Activated T-cell treated with anti-CD3 and anti-CD28 coated beads, Interleukin-2, amount 50 U/mL, for 72 hours (primary cell): Measurements from ENCODE around the gene EPAS1. TPM values are rescaled to one million over a fixed set of nuclear protein-coding genes. Genes with fewer than 3 reads are reported as not detected.

Experiments
- ATAC-seq, 2 donors: fragments of 150-1000 bp; cut with Tn5 transposase; replicated peaks in 1 of 2; 2 replicates each; pipeline ENCODE4 v1.10.0; 2021; ENCODE audit warnings: moderate library complexity in 2 of 2, mild to moderate bottlenecking in 1 of 2
- DNase-seq, 2 donors: peaks; one replicate each; pipeline ENCODE4 v3.0.0; 2021 to 2022; ENCODE audit warnings: mixed read lengths in 1 of 2
- H3K27ac Mint-ChIP-seq: one replicate; pipeline ENCODE4 v1.8.0; 2022; ENCODE audit warnings: mild to moderate bottlenecking, moderate library complexity, mixed read lengths
- H3K27me3 Mint-ChIP-seq: one replicate; pipeline ENCODE4 v1.8.0; 2022; ENCODE audit warnings: low read depth, mixed read lengths
- H3K36me3 Mint-ChIP-seq, 2 donors: one replicate each; pipeline ENCODE4 v1.8.0; 2022; ENCODE audit warnings: mixed read lengths in 2 of 2, mild to moderate bottlenecking in 1 of 2; ENCODE audit not compliant: insufficient read depth in 2 of 2
- H3K4me1 Mint-ChIP-seq: one replicate; pipeline ENCODE4 v1.8.0; 2022; ENCODE audit warnings: low read depth, mixed read lengths
- H3K4me3 Mint-ChIP-seq, 2 donors: one replicate each; pipeline ENCODE4 v1.8.0; 2022; ENCODE audit warnings: mild to moderate bottlenecking in 2 of 2, mixed read lengths in 2 of 2, moderate library complexity in 2 of 2
- H3K9me3 Mint-ChIP-seq, 2 donors: one replicate each; pipeline ENCODE4 v1.8.0; 2022; ENCODE audit warnings: mixed read lengths in 2 of 2
- total RNA-seq, 2 donors: library from RNA; stranded (reverse); gene quantifications; one replicate each; pipeline ENCODE4 v1.2.3, GENCODE V29; 2022

The EPAS1 gene
- total RNA-seq, 2 donors from 2014 or later, result 50.8 to 219 TPM

DNA sequence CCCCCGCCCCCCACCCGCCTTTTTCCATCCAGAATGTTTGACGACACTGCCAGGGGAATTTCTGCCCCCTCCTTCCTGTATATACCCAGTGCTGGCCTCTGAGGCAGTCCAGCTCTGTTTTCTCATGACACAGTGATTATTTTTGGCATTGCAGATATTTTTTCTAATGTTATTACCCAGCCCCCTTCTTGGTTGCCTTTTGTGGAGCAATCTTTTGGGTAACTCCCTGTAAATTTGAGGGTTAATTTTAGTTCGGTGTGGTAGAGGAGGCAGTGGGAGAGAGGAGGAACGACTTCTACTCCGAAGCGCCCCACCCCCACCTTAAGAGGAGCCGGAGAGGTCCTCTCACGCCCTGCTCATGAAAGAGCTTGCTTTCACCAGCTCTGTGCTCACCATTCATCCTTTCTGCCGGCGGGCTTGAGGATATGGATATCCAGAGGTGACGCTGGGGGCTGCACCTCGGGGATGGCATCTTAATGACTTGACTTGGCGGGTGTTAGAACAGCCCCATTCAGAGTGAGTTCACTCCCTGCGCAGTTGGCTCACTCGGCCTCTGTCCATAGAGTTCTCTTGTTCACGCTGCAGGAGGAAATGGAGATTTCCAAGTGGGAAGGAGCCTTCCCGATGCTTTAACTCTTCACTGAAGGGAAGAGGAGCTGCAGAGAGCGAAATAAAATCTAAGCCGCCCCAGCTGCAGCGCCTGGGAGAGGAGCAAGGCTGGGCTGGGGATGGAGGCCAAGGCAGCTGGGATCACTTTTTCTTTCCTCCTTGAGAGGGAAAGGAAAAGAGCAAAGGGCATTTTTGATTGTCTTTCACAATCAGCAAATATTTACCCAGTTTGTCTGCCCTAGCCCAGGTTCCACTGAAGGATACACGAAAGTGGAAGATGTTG is 38.4 kb downstream of the EPAS1 start:
- H3K9me3 Mint-ChIP-seq, result no peaks in the 10 kb centered on the region
- H3K27me3 Mint-ChIP-seq, result peaks cover 13% of the 10 kb centered on the region
- no peak overlapping the region for H3K27ac Mint-ChIP-seq
- no peaks in the 10 kb centered on the region for H3K36me3 Mint-ChIP-seq
- no peak overlapping the region for H3K4me3 Mint-ChIP-seq
- DNase-seq (no peak), ATAC-seq (no peak)
- peaks cover 34% of the 10 kb centered on the region for H3K4me1 Mint-ChIP-seq

DNA sequence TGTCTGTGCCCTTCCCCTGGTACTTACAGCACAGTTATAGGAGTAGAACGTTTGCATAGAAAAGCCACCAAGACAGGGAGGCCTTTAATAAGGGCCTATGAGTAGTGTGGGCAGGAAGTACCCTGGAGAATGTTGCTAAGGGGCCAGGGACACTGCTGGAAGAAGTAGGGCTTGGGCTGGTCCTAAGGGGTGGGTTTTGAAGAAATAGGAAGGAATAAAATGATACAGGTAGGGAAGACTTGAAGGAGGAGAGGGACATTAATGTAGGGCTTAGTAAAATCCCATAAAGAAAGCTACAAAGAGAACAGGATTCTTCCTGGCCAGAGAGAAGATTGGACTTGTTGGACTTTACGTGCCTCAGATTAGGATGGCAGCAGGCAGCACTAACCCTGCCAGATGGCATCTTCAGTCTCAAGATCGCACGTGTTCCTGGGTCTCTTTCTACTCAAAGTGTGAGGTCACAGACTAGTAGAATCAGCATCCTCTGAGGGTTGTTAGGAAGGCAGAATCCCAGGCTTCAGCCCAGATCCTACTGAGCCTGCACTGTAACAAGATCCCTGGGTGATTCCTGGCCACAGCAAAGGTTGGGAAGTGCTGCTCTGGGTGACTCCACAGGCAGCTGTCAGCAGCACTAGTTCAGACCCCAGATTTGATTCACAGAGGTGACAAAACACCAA is 39.2 kb downstream of the EPAS1 start:
- Mint-ChIP-seq H3K9me3 (no peaks in the 10 kb centered on the region), H3K27ac (no peak overlapping the region), H3K27me3 (peaks cover 13% of the 10 kb centered on the region), H3K4me1 (peaks cover 34% of the 10 kb centered on the region), H3K36me3 (no peaks in the 10 kb centered on the region), H3K4me3 (no peak overlapping the region)
- DNase-seq (no peak), ATAC-seq (no peak)

DNA sequence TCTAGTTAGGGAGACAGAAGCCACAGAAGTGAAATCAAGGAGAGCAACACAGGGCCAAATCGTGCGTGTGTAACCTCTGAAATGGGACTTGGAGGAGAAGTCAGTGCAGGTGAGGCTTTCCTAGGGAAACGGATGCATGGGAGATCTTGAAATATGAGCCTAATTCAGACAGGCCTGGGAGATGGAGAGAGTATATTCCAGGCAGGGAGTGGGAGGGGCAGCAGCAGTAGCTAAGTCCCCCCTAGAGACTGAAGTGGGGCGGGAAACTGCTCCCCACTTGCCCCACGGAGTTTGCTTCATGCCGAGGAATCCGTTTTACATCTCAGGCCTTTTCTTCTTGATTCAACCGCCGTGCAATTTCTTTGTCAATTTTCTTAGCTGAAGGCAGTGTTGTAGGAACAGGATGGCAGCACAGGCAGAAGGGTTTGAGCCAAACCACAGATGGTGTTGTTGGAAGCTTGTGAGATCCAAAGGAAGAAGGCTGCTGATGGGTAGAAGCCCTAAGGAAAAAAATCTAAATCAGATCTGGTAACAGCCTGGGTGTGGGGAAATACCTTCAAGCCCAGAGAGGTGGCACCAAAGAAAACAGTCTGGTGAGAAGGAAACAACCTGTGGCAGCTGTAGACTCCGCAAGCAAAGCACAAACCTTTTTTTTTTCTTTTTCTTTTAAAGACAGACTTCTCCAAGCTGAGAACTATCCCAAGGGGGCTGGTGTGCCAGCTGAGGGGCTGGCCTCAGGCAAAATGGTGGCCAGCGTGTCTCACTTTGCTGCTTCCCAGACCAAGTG is 40.2 kb downstream of the EPAS1 start:
- ATAC-seq, result no peak
- peaks cover 13% of the 10 kb centered on the region for H3K27me3 Mint-ChIP-seq

DNA sequence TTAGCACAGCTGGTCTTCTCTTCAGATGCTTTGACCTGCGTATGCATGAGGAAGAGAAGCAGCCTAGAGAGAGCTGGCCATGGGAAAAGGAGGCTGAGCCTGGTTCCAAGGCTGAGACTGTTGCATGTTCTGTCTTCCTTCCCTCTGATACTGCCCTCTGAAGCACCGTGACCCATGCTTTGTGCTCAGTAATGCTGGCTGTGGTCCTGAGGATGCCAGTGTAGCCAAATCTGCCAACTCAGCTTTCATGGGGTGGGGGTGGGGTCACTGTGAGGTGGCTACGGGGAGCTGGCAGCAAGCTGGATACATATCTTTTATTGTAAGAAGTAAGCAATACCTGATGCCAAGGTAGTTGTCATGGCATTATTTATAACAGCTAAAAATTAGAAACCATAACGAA is 41.5 kb downstream of the EPAS1 start:
- Mint-ChIP-seq H3K4me3 (no peak overlapping the region), H3K27ac (no peak overlapping the region), H3K27me3 (peaks cover 7% of the 10 kb centered on the region), H3K4me1 (peaks cover 34% of the 10 kb centered on the region), H3K36me3 (no peaks in the 10 kb centered on the region), H3K9me3 (no peaks in the 10 kb centered on the region)
- no peak for ATAC-seq
- no peak for DNase-seq

More for the DNA sequence above, 40.2 kb downstream of the EPAS1 start:
- H3K36me3 Mint-ChIP-seq, result no peaks in the 10 kb centered on the region
- no peaks in the 10 kb centered on the region for H3K9me3 Mint-ChIP-seq
- DNase-seq, result no peak
- H3K4me3 Mint-ChIP-seq, result no peak overlapping the region
- H3K27ac Mint-ChIP-seq, result no peak overlapping the region
- peaks cover 34% of the 10 kb centered on the region for H3K4me1 Mint-ChIP-seq

DNA sequence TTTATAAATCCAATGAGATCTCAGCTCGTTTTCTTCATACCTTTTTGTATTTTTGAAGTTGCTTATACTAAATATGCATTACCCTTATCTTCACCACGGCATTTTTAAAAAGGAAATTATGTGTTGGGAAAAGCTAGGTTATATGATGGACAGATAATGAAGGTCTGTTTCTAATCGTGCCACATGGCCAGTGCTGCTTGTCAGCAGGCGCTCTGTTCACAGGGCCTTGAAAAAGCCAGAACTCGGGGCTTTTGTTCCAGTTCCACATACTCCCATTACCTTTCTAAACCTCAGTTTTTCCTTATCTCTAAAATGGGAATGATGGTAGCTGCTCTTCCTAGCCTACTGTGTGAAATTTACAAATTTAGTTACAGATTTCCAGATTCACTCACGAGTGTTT is 42.0 kb downstream of the EPAS1 start:
- no peak for DNase-seq
- Mint-ChIP-seq H3K27ac (no peak overlapping the region), H3K4me3 (no peak overlapping the region), H3K9me3 (no peaks in the 10 kb centered on the region), H3K36me3 (no peaks in the 10 kb centered on the region), H3K27me3 (peaks cover 6% of the 10 kb centered on the region), H3K4me1 (peaks cover 33% of the 10 kb centered on the region)
- no peak for ATAC-seq

DNA sequence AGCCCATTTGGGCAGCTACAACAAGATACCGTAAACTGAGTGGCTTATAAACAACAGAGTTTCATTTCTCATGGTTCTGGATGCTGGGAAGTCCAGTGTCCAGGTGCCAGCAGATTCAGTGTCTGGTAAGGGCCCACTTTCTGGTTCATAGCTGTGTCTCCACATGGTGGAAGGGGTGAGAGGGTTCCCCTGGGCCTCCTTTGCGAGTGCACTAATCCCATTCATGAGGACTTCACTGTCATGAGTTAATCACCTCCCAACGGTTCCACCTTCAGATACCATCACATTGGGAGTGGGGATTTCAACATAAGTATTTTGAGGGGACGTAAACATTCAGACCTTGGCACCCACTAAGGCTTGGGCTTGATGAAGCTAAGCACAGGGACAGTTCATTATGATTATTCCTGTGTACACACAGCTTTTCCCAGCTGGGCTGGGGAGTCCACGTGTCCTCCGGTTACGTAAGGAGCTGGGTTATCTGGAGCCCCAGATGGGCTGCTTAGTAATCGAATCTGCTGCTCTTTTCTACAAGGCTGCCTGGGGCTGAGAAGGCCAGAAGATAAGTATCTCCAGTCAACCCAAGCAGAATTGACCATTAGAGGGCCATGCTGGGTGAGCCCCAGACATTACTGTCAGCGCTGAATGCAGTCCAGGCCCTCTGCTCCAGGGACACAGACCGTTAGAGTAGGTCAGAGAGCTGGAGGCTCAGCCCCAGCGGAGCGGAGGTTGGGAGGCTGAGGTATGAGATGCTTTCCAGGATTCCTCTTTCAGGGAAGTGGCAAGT is 42.7 kb downstream of the EPAS1 start:
- Mint-ChIP-seq H3K4me1 (peaks cover 26% of the 10 kb centered on the region), H3K27me3 (peaks cover 6% of the 10 kb centered on the region), H3K4me3 (no peak overlapping the region), H3K27ac (no peak overlapping the region), H3K36me3 (no peaks in the 10 kb centered on the region), H3K9me3 (no peaks in the 10 kb centered on the region)
- ATAC-seq (no peak), DNase-seq (no peak)

DNA sequence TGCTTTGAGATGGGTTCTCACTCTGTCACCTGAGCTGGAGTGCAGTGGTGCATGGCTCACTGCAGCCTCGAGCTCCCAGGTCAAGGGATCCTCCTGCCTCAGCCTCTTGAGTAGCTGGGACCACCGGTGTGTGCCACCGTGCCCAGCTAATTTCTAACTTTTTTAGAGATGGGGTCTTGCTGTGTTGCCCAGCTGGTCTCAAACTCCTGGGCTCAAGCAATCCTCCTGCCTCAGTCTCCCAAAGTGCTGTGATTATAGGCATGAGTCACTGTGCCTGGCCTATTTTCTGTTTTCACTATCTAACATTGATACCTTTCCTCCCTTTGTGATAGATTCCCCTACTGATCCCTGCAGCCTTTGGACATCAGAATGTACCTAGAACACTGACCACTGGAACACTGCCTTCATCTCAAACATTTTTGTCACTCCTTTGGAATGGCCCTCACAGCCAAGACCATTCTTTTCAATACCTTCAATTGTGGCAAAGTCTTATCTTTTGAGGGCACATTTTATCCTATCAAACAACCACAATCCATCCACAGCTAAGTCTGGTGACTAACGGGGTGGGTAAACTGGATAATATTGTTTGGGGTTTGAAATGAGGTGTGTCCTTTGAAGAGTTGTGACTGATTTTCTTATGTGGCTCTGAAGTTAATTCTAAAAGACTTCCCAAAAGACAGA is 43.7 kb downstream of the EPAS1 start:
- no peak for DNase-seq
- no peaks in the 10 kb centered on the region for H3K36me3 Mint-ChIP-seq
- H3K9me3 Mint-ChIP-seq, result no peaks in the 10 kb centered on the region
- H3K27me3 Mint-ChIP-seq, result peaks cover 6% of the 10 kb centered on the region
- peaks cover 18% of the 10 kb centered on the region for H3K4me1 Mint-ChIP-seq
- H3K27ac Mint-ChIP-seq, result no peak overlapping the region
- no peak for ATAC-seq
- H3K4me3 Mint-ChIP-seq, result no peak overlapping the region

DNA sequence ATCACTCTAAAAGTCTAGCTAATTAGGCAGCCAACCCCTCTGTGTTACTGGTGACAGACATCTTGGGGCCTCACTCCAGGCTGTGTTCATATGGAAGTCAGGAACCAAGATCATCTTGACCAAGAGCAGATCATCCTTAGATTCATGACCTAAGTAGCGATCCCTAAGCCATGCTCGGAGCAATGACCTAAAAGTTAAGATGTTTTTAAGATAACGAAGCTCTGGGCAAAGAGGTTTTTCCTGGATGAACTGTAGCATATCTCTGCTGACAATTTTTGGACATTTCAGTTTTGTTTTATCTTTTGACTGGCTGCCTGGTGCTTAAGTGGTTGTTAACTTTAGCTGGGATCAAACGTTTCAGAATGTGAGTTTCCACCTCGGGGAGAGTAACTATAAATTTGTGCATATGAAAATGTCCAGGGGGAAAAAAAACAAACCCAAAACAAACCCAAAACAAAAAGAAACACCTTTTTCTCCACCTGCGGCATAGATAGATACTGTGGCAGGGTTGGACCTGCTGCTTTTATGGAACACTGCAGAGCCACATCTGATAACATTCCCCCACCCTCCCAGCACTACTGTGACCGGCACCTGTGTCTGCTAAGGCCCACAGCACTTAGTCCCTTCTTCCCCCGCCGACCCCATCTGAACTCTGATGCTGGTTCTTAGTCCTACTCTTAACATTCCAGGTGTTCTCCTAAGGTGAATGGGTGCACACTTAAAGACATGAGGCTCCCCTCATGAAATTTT is 45.5 kb downstream of the EPAS1 start:
- no peak overlapping the region for H3K27ac Mint-ChIP-seq
- no peak overlapping the region for H3K4me3 Mint-ChIP-seq
- DNase-seq (no peak), ATAC-seq (no peak)
- H3K36me3 Mint-ChIP-seq, result peaks cover 0 to under 1% of the 10 kb centered on the region in 2 donors
- no peaks in the 10 kb centered on the region for H3K27me3 Mint-ChIP-seq
- H3K4me1 Mint-ChIP-seq, result peaks cover 14% of the 10 kb centered on the region
- no peaks in the 10 kb centered on the region for H3K9me3 Mint-ChIP-seq

DNA sequence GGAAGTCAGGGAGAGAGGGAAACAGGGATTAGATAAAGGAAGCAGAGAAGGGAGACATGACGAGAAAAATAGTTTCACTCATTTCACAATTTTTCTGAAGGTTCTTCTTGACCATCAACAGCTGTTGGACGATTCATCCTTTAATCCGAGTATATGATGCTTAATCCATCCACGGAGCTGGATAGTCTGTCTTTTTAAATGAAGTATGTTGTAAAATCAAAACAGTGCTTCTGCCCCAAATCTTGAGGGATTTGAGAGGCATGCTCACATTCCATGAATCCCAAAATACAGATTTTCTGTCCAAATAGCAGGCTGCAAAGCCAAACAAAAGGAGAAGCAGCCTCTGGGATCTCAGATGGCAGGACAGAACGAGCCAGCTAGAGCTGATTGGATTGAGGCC is 47.5 kb downstream of the EPAS1 start:
- H3K27ac Mint-ChIP-seq, result no peak overlapping the region
- no peak overlapping the region for H3K4me3 Mint-ChIP-seq
- no peaks in the 10 kb centered on the region for H3K27me3 Mint-ChIP-seq
- H3K36me3 Mint-ChIP-seq, result peaks cover 0 to 2% of the 10 kb centered on the region in 2 donors
- no peak for ATAC-seq
- no peak for DNase-seq
- no peaks in the 10 kb centered on the region for H3K9me3 Mint-ChIP-seq
- peaks cover 20% of the 10 kb centered on the region for H3K4me1 Mint-ChIP-seq

DNA sequence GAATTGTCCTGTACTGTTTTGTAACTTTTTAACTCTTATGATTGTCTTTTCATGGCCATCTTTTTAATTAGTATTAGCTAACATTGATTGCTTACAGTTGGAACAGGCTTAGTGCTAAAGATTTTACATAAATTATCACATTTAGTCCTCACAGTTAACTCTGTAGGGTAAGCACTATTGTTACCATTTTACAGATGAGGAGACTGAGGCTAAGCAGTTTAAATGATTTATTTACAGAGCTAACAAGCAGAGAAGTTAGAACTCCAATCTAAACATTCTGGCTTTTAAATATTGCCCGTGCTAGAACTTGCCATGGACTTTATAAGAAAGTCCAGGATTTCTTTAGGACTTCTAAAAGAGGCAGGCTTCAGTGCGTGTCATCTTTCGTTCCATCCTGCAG is 48.6 kb downstream of the EPAS1 start:
- no peaks in the 10 kb centered on the region for H3K9me3 Mint-ChIP-seq
- no peak overlapping the region for H3K4me3 Mint-ChIP-seq
- peaks cover 0 to 2% of the 10 kb centered on the region in 2 donors for H3K36me3 Mint-ChIP-seq

DNA sequence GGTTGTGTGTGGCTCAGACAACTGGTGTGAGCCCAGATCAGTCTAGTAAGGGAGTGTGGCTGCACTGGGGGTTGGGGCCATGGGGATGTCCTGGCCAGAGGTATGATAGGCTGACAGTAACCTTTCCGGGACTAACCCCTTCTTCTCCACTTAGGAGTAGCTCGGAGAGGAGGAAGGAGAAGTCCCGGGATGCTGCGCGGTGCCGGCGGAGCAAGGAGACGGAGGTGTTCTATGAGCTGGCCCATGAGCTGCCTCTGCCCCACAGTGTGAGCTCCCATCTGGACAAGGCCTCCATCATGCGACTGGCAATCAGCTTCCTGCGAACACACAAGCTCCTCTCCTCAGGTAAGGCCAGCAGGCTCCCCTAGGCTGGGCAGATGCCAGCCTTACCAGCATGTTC is 49.5 kb downstream of the EPAS1 start:
- no peaks in the 10 kb centered on the region for H3K9me3 Mint-ChIP-seq
- peaks cover 36% of the 10 kb centered on the region for H3K4me1 Mint-ChIP-seq
- H3K36me3 Mint-ChIP-seq, result peaks cover 0 to 2% of the 10 kb centered on the region in 2 donors
- no peak overlapping the region for H3K27ac Mint-ChIP-seq
- ATAC-seq (no peak), DNase-seq (no peak)
- no peaks in the 10 kb centered on the region for H3K27me3 Mint-ChIP-seq
- H3K4me3 Mint-ChIP-seq, result no peak overlapping the region

More for the DNA sequence above, 48.6 kb downstream of the EPAS1 start:
- ATAC-seq (no peak), DNase-seq (no peak)
- H3K4me1 Mint-ChIP-seq, result peaks cover 26% of the 10 kb centered on the region
- no peaks in the 10 kb centered on the region for H3K27me3 Mint-ChIP-seq
- no peak overlapping the region for H3K27ac Mint-ChIP-seq
